Cardiac muscle cell (in vitro differentiated cells and primary cell): Measurements from ENCODE around the gene PRR19. TPM values are rescaled to one million over a fixed set of nuclear protein-coding genes. Genes with fewer than 3 reads are reported as not detected.
A peak's percentile ranks its signal among the peaks of the same experiment; 100 is the strongest.

Experiments
- DNase-seq, 2 donors: peaks; one replicate each; pipeline versions ENCODE4 v3.0.0 to v3.0.0-alpha.2; 2010 to 2017; ENCODE audit warnings: low read depth in 1 of 2, low spot score in 1 of 2
- H3K27ac ChIP-seq: fragments of 200-600 bp; sonication (generic); 2 replicates; pipeline ENCODE4 v1.5.1; 2016
- H3K27me3 ChIP-seq: fragments of 200-600 bp; sonication (generic); 2 replicates; pipeline ENCODE4 v1.6.0; 2016; ENCODE audit warnings: control low read depth
- H3K36me3 ChIP-seq: fragments of 200-600 bp; sonication (generic); 2 replicates; pipeline ENCODE4 v1.5.1; 2016; ENCODE audit warnings: control low read depth
- H3K4me1 ChIP-seq: fragments of 200-600 bp; sonication (generic); 2 replicates; pipeline ENCODE4 v1.8.1; 2017; ENCODE audit warnings: low read depth, mild to moderate bottlenecking, mixed run types
- H3K4me3 ChIP-seq: fragments of 200-600 bp; sonication (generic); 2 replicates; pipeline ENCODE4 v1.5.1; 2016; ENCODE audit warnings: mild to moderate bottlenecking
- H3K9me3 ChIP-seq: fragments of 200-600 bp; sonication (generic); 2 replicates; pipeline ENCODE4 v1.5.1; 2017; ENCODE audit warnings: low read depth, mild to moderate bottlenecking, control low read depth
- CTCF ChIP-seq: IDR thresholded peaks from 2 replicates; pipeline ENCODE4 v1.5.1; 2012; ENCODE audit warnings: low read depth, mild to moderate bottlenecking, low read length
- polyA plus RNA-seq: library from polyadenylated mRNA; unstranded; fragments of >200 nt; fragmentation: Nextera tagmentation; extraction: Ambion mirVana; gene quantifications from 2 replicates; pipeline ENCODE4 v1.2.1, GENCODE V29; 2016
- total RNA-seq: library from RNA; depleted of rRNA; stranded (reverse); fragments of >200 nt; gene quantifications from 2 replicates; pipeline ENCODE4 v1.2.3, GENCODE V29; 2016

Gene PRR19
- total and polyA plus RNA-seq, 2 experiments from 2014 or later, result 1.4 to 2.9 TPM

- Histone ChIP-seq H3K4me3 (peak overlapping the region; percentile 58), H3K27me3 (no peaks in the 10 kb centered on the region), H3K36me3 (no peaks in the 10 kb centered on the region), H3K9me3 (no peaks in the 10 kb centered on the region), H3K27ac (peak overlapping the region; percentile 6), H3K4me1 (peaks cover 6% of the 10 kb centered on the region)
- DNase-seq, result no peak
- no peak for TF ChIP-seq CTCF
These were observed 34.2 kb upstream of the PRR19 start for GRCh38 chr19:42267644-42268141.

DNA sequence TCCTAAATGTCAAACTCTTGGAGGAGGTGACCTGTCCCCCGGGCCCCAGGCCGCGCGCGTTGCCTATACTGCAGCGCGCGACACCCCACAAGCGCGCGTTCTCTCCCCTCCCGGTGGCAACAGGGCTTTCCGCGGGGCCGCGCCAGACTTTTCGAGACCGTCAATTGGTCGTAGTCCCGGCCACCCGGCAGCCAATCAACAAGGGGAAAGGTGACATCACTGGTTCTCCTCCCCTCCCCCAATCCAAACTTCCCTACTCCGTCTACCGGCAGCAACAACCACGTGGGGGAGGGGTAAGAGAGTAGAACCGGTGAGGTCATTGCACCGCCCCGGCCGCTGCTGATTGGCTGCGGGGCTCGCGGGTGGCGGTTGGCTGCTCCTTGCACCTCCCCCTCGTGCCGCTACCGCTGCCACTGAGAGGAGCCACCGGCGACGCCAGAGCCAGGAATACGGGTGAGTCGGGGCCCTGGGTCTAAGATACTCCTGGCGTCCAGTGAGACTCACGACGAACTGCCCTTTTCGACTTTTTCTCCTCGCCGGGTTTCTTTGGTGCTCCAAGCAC lies 33.7 kb upstream of the PRR19 start:
- H3K4me3 ChIP-seq, result peak overlapping the region; percentile 58
- H3K9me3 ChIP-seq, result no peaks in the 10 kb centered on the region
- H3K4me1 ChIP-seq, result peaks cover 6% of the 10 kb centered on the region
- H3K27me3 ChIP-seq, result no peaks in the 10 kb centered on the region
- peak; percentile 100 for DNase-seq
- no peaks in the 10 kb centered on the region for H3K36me3 ChIP-seq
- H3K27ac ChIP-seq, result peak overlapping the region; percentile 98
- no peak for TF ChIP-seq CTCF

DNA sequence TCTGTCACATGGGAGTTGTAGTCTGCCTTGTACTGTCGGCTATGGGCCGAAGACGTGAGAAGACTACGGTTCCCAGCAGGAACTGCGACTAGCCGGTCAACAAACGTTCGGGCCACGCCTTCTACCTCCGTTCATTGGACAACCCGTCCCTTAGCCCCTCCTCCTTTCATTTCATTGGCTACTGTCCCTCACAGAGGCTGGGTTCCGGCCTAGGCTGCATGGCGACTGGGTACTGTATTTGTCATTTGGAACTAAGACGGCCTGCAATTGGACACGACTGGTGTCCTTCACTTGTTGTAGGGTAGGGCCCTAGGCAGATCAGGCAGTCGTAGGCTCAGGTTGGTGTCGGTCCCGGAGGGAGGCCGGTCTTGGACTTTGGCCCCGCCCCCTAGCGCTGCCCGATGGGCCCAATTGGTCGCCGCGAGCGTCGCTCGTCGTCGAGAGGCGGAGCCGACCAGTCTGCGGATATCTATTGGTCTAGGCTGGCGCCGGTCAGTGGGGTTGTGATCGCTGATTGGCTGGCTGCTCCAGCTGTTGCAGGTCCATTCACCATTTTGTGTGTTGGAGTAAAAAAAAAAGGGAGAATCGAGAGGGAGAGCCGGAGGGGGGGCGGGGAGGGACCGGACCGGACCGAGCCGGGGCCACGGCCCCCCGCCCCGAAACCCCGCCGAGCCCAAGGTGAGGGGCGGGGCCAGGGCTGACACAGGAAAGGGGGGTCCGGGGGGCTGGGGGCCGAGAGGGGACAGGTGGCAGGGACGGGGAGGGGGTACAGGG lies 33.0 kb upstream of the PRR19 start, which contains the start of gene CIC:
TSS of gene CIC (plus strand) at position 549 of the 774 bp plus-strand sequence. CDS start 2,532 bp downstream, outside the sequence.
- H3K27me3 ChIP-seq, result no peaks in the 10 kb centered on the region
- H3K27ac ChIP-seq, result peak within 1 kb of the TSS; percentile 98
- peak within 1 kb of the TSS; percentile 60 for H3K4me3 ChIP-seq
- H3K4me1 ChIP-seq, result peaks cover 6% of the 10 kb centered on the region
- DNase-seq, result peak; percentile 100
- H3K36me3 ChIP-seq, result no peaks in the 10 kb centered on the region
- H3K9me3 ChIP-seq, result no peaks in the 10 kb centered on the region
- no peak for TF ChIP-seq CTCF

DNA sequence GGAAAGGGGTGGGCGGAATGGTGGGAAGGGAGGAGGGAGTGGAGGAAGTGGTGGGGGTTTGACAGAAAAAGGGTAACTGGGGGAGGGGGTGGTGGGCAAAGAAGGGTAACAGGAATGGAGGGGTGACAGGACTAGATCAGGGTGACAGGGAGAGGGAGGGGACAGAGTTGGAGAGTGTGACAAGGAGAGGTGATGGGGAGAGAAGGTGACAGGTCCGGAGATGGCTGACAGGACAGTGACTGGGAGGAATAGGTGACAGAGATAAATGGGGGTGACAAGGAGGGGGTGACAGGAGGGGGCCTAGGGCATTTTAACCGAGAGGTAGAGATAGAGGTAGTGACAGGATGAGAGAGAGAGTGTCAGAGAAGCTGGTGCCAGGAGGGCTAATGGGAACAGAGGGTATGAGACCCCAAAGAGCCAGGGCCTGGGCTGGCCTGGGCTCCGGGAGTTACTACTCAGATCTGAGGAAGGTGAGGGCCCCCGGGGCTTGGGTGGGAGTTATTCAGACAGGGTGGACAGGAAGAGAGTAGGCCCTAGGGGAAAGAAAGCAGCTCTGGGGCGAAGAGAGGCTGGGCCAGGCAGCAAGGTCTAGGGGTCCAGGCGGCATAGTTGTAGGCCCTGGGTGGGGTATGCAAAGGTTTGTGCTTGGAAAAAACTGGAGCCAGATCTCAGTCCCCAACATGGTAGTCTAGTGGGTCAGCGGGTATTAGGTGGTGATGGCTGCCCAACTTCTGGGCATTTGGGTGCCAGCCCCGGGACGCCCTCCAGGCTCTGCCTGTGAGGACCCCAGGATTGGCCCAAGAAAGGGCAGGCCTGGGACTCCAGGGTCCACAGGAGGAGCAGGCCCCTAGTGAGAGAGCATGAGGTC lies 32.2 kb upstream of the PRR19 start:
- Histone ChIP-seq H3K27me3 (no peaks in the 10 kb centered on the region), H3K27ac (peak overlapping the region; percentile 87), H3K4me3 (peak overlapping the region; percentile 60), H3K9me3 (no peaks in the 10 kb centered on the region), H3K36me3 (no peaks in the 10 kb centered on the region), H3K4me1 (peaks cover 6% of the 10 kb centered on the region)
- TF ChIP-seq CTCF, result no peak
- no peak for DNase-seq

GRCh38 chr19:42270346-42271044 lies 31.4 kb upstream of the PRR19 start:
- TF ChIP-seq CTCF, result no peak
- Histone ChIP-seq H3K9me3 (no peaks in the 10 kb centered on the region), H3K4me1 (peaks cover 6% of the 10 kb centered on the region), H3K27me3 (no peaks in the 10 kb centered on the region), H3K36me3 (no peaks in the 10 kb centered on the region), H3K27ac (peak overlapping the region; percentile 87), H3K4me3 (peak overlapping the region; percentile 60)
- peak in 1 of 2 donors; percentile 55 for DNase-seq
